Measurements from ENCODE around the gene GALNT10.

The GALNT10 gene

DNA sequence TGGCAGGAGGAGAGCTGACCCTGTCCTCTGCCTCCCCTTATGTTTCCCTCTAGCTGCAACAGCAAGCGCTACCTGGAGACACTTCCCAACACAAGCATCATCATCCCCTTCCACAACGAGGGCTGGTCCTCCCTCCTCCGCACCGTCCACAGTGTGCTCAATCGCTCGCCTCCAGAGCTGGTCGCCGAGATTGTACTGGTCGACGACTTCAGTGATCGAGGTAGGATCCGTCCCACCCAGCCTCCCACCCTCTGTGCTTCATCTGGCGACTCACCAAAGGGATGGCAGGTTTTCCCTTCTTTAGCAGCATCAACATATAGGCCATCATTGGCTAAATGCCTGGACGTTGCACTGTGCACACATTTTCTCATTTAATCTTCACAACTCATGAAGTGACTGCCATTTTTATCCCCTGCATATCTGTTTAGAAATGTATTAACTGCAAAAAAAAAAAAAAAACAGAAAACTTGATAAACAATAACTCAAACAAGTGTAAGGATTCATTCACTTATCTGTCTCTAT lies 139.0 kb downstream of the GALNT10 start:
- intact Hi-C loops (cut with DNase I), result no loop called here
- DNase-seq, result no peak

- DNase-seq, result no peak
Measured at GRCh38 chr5:154330097-154330667, 139.6 kb downstream of the GALNT10 start.

DNA sequence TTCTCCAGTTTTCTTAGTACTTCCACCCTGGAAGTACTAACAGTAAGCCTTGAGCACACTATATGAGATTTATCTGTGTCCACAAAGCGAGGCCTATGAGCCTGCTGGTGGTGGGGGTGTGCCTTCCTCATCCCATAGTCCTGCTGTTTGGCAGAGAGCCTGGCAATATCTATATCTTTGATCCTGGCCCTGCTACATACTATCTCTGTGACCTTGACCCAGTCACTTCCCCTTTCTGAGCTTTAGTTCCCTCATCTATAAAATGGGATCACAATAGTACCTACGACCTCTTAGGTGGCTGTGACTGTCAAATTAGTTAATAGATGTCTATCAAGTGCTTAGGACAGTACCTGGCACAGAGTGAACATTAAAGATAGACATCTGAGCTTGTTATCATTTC lies 140.7 kb downstream of the GALNT10 start:
- DNase-seq, result no peak
- intact Hi-C loops (cut with DNase I), result no loop called here

More at GRCh38 chr5:154330097-154330667, 139.6 kb downstream of the GALNT10 start:
- intact Hi-C loops (cut with DNase I), result no loop called here

GRCh38 chr5:154331924-154332323 lies 141.4 kb downstream of the GALNT10 start:
- DNase-seq, result no peak
- intact Hi-C loops (cut with DNase I), result no loop called here

DNA sequence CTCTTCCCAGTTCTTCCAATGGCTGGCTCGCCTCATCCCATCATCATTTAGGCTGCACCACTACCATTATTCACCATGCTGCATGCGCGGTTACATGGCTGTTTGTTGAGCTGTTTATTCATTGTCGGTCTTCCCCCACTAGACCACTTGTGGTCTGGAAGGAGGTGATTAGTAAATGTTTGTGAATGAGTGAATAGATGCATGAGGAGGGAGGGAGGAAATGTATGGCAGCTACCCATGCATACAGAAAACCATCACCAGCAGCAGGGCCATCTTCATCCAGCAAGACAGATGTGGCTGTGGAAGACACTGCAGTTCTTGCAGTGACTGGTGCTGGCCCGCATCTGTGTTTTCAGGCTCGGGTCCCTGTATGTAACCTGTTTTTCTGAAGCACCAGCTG lies 141.9 kb downstream of the GALNT10 start:
- DNase-seq, result no peak
- intact Hi-C loops (cut with DNase I), result no loop called here

GRCh38 chr5:154333016-154333415 lies 142.5 kb downstream of the GALNT10 start:
- intact Hi-C loops (cut with DNase I), result no loop called here
- DNase-seq, result no peak

GRCh38 chr5:154334406-154335064 lies 144.0 kb downstream of the GALNT10 start:
- DNase-seq, result no peak
- intact Hi-C loops (cut with DNase I), result no loop called here

DNA sequence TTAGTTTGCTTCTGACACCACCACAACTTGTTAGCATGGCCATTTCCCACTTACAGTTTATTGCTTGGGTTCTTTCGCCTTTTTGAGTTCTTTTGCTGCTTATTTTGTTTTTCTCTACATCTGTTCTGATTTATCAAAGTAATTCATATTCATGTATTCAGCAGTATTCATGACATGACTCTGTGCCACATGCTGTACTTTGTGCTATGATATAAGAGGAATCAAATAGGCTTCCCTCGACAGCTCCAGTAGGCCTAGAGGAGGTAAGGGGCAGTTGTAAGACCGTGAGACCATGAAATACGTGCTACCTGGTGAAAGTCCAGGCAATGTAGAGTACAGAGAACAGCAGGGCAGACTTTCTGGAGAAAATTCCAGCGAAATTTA lies 144.5 kb downstream of the GALNT10 start:
- intact Hi-C loops (cut with DNase I), result no loop called here
- no peak for DNase-seq

- intact Hi-C loops (cut with DNase I), result no loop called here
- no peak for DNase-seq
Measured at GRCh38 chr5:154341620-154342019, 151.1 kb downstream of the GALNT10 start.

GRCh38 chr5:154342211-154342610 lies 151.7 kb downstream of the GALNT10 start:
- intact Hi-C loops (cut with DNase I), result no loop called here
- no peak for DNase-seq

DNA sequence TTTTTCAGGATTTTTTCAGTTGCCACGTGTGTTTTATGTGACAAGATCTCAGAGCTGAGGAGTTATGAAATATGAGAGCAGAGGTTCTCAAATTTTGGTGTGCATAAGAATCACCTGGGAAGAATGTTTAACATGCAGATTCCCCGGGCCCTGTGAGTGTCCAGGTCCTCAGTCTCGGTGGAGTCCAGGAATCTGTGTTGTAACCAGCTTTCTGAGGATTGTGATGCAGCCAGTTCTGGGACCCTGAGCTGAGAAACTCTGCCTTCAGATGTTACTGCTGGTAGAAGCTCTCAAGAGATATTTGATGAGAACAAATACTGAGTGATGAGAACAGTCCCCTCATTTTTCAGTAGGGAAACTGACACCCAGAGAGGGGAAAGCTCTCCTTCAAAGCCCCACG lies 152.4 kb downstream of the GALNT10 start:
- intact Hi-C loops (cut with DNase I), result no loop called here
- DNase-seq, result no peak

- intact Hi-C loops (cut with DNase I), result no loop called here
Measured at GRCh38 chr5:154344461-154344860, 153.9 kb downstream of the GALNT10 start.

GRCh38 chr5:154345255-154345952 lies 154.9 kb downstream of the GALNT10 start:
- DNase-seq, result no peak
- intact Hi-C loops (cut with DNase I), result no loop called here

More at GRCh38 chr5:154344461-154344860, 153.9 kb downstream of the GALNT10 start:
- peak in 15 of 42 donors; percentile 11 to 73 (median 29) for DNase-seq

- DNase-seq, result no peak
- intact Hi-C loops (cut with DNase I), result no loop called here
Measured at GRCh38 chr5:154346427-154346826, 155.9 kb downstream of the GALNT10 start.

DNA sequence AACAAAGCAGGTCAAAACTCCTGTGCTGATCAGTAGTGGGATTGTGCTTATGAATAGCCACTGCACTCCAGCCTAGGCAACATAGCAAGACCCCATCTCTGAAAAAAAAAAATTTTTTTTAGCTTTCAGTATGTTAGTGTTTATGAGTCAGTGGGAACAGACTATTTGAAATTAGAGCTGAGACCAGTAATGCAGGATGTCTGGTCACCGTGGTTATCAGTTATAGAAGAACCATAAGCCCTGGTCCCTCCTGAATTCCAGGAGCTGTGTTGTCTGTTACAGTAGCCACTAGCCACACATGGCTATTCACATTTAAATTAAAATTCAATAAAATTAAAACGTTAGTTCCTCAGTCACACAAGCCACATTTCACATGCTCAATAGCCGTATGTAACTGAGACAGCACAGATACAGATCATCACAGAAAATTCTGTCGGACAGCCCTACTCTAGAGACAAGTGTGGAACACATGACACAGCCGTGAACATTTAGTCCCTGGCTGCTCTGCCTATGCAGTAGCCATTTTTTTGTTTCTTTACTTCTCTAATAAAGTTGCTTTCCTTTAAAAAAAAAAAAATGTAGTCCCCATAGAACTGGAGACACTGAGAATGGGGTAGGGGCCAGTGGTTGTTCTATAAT lies 159.2 kb downstream of the GALNT10 start:
- no peak for DNase-seq
- intact Hi-C loops (cut with DNase I), result no loop called here

DNA sequence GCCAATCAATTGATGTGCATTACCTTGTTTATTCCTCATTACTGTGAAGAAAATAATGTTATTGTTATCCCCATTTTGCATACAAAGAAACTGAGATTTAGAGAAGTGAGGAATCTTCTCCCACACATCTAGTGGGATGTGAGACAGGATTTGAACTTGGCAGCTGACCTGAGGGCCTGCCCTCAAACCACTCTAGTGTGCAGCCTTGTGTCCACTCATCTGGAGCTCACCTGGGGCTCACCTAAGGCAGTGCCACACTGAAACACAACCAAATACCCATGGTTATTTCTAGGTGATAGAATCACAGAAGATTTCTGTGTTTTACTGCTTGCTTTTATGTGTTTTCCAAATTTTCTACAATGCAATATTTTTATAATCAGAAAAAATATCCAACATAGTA lies 160.6 kb downstream of the GALNT10 start:
- no peak for DNase-seq
- intact Hi-C loops (cut with DNase I), result no loop called here

GRCh38 chr5:154351566-154351965 lies 161.0 kb downstream of the GALNT10 start:
- DNase-seq, result no peak
- intact Hi-C loops (cut with DNase I), result no loop called here

DNA sequence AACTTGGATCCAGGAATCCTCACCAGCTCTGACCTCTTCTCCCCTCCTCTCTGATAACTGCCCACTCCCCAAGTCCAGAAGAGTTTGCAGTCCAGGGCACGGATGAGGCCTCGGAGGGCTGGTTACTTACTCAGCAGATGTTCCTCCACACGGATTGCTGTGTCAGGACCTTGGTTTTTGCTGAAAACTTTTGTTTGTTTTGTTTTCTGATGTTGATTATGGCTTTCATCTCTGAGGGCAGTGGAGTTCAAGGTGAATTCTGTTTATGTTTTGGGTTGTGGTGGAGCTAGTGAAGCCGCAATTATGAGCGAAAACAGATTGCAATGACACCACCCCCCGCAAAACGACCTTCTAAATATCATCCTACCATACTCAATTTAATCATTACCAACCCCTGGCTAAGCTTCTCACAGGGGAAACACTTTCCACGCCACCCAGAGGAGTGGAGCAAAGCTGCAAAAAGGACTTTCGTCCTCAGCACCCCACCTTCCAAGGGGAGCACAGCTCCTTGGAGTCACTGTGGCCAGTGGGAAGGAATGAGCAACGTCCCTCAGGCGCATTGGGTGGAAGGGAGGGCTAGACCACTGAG lies 162.5 kb downstream of the GALNT10 start:
- intact Hi-C loops (cut with DNase I), result no loop called here
- no peak for DNase-seq

DNA sequence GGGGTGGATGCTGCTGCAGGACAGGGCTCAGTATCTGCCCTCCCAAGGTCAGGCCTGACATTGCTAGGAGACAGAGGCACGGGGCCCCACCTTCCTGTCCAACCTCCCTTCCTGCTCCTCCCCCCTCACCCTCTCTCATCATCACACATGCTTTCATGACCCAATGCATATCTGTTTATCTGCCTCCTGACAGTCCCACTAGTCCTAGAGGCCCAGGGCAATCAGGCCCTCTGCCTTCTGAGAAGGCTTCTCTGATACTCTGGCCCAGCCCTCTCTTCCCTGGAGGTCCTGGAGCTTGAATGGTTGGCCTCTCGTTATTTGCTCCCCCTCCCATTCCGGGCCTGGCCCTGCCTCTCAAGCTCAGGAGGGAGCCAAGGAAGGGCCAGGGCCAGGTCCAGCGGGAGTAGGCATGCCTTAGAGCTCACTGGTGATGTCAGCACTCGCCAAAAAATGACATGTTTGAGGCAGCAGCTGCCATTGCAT lies 164.6 kb downstream of the GALNT10 start:
- DNase-seq, result no peak
- intact Hi-C loops (cut with DNase I), result no loop called here

All from head of caudate nucleus (tissue), 42 donors.